Right lobe of liver (tissue), 6 donors: ENCODE data around the gene GLT1D1. TPM values are rescaled to one million over a fixed set of nuclear protein-coding genes. Genes with fewer than 3 reads are reported as not detected.
A peak's percentile ranks its signal among the peaks of the same experiment; 100 is the strongest.

Source experiments
- ATAC-seq, 4 donors: fragments of 200-7000 bp; cut with Tn5 transposase; one replicate each; pipeline ENCODE4 v1.9.1; 2020; ENCODE audit warnings: mild to moderate bottlenecking in 4 of 4, moderate library complexity in 4 of 4
- DNase-seq, 3 donors: peaks; one replicate each; pipeline ENCODE4 v3.0.0-alpha.2; 2020
- H3K27ac ChIP-seq, 3 donors: fragments of 200-600 bp; one replicate each; pipeline ENCODE4 v1.8.0; 2022
- H3K27me3 ChIP-seq, 2 donors: fragments of 200-600 bp; one replicate each; pipeline ENCODE4 v1.8.0; 2022
- H3K36me3 ChIP-seq, 4 donors: fragments of 200-600 bp; sonication (generic) in 1 of 4; one replicate each; pipeline versions ENCODE4 v1.5.1 to v1.8.0; 2017 to 2022; ENCODE audit warnings: control low read depth in 1 of 4
- H3K4me1 ChIP-seq, 4 donors: fragments of 200-600 bp; sonication (generic) in 1 of 4; one replicate each; pipeline versions ENCODE4 v1.5.1 to v1.8.0; 2017 to 2022; ENCODE audit warnings: control low read depth in 1 of 4
- H3K4me3 ChIP-seq, 3 donors: fragments of 200-600 bp; one replicate each; pipeline ENCODE4 v1.8.0; 2022
- H3K9me3 ChIP-seq, 4 donors: fragments of 200-600 bp; sonication (generic) in 1 of 4; one replicate each; pipeline versions ENCODE4 v1.5.1 to v1.8.0; 2017 to 2022; ENCODE audit warnings: control low read depth in 1 of 4
- CTCF ChIP-seq, 4 donors: fragments of 200-600 bp in 3 of 4; fragments of 450-650 bp in 1 of 4; IDR thresholded peaks; one replicate each; pipeline versions ENCODE4 v1.5.1 to v1.8.0; 2016 to 2022; ENCODE audit warnings: antibody characterized with exemption in 4 of 4, mild to moderate bottlenecking in 2 of 4
- POLR2A ChIP-seq: fragments of 450-650 bp; IDR thresholded peaks from one replicate; pipeline ENCODE4 v1.6.1; 2017; ENCODE audit warnings: antibody characterized with exemption, mild to moderate bottlenecking
- WGBS: methylation state at CpG from one replicate; pipeline ENCODE4 v1.1.6; 2018; ENCODE audit warnings: low coverage, low lambda C conversion rate; ENCODE audit not compliant: insufficient coverage; ENCODE audit errors: missing lambda C conversion rate; 5-methylcytosine and 5-hydroxymethylcytosine counted together
- intact Hi-C, 2 donors: fragments of 100-400 bp; cut with DNase I; formaldehyde crosslinking; loops; one replicate each; pipeline versions ENCODE4 v1.11.2 to v1.14.1; 2022
- total RNA-seq, 6 experiments: library from RNA; depleted of rRNA in 2 of 6; stranded (reverse); fragments of >200 nt in 2 of 6; fragmentation: NEBNext Ultra II Directional in 3 of 6; extraction: Animal tissue kit (Norgen Biotek cat#: 25700) in 3 of 6; gene quantifications; one replicate each; pipeline versions ENCODE4 v1.1.0 to v1.2.4, GENCODE V29; 2016 to 2023
- donor health status: DM: no; HTN: yes; CAD: no.
- donor health status: DM: no; HTN: no; CAD: no.
- donor health status: DM: no; HTN: no; CAD: no.
- donor health status: DM: no; HTN: yes; CAD: no.
- donor health status: DM: no; HTN: yes; CAD: no.

Gene GLT1D1
- total RNA-seq, 6 experiments from 2014 or later: 14.9 to 21.9 (median 20.2) TPM

- TF ChIP-seq CTCF (IDR thresholded peaks at IDR 0.05) (no peak), POLR2A (no peak)
- Histone ChIP-seq H3K4me3 (no peak overlapping the region), H3K4me1 (peaks cover 0 to 35% (median 11%) of the 10 kb centered on the region in 4 donors), H3K9me3 (no peaks in the 10 kb centered on the region), H3K27me3 (no peaks in the 10 kb centered on the region), H3K27ac (peak overlapping the region in 1 of 3 donors; percentile 31), H3K36me3 (peaks cover 0 to 22% (median 4%) of the 10 kb centered on the region in 4 donors)
- 98% methylated on average over 8 of the region's 10 CpGs for WGBS
- ATAC-seq: no peak
- peak in 1 of 3 donors; percentile 31 for DNase-seq
- intact Hi-C loops: no loop called here
Observed at GRCh38 chr12:128813392-128813791, 39.9 kb upstream of the GLT1D1 start.

- intact Hi-C loops: no loop called here
- peak overlapping the region in 1 of 3 donors; percentile 31 for H3K27ac ChIP-seq
- H3K9me3 ChIP-seq: no peaks in the 10 kb centered on the region
- ATAC-seq (peak in 1 of 4 donors; percentile 29), DNase-seq (peak in 1 of 3 donors; percentile 34)
- H3K27me3 ChIP-seq: no peaks in the 10 kb centered on the region
- H3K4me3 ChIP-seq: no peak overlapping the region
- peaks cover 0 to 39% (median 12%) of the 10 kb centered on the region in 4 donors for H3K4me1 ChIP-seq
- peaks cover 0 to 17% (median 1%) of the 10 kb centered on the region in 4 donors for H3K36me3 ChIP-seq
- no peak for TF ChIP-seq POLR2A
- no peak for TF ChIP-seq CTCF (IDR thresholded peaks at IDR 0.05)
- WGBS: 78% methylated on average over 8 of the region's 10 CpGs
Observed at GRCh38 chr12:128813883-128814282, 39.4 kb upstream of the GLT1D1 start.

- H3K27me3 ChIP-seq: no peaks in the 10 kb centered on the region
- 95% methylated on average over 21 of the region's 25 CpGs for WGBS
- intact Hi-C loops: loop anchor here in 1 of 2 donors (5.0 kb wide), 1 partner anchor 93 kb away; no protein-coding TSS in a partner anchor
- ATAC-seq: no peak
- H3K9me3 ChIP-seq: no peaks in the 10 kb centered on the region
- H3K4me1 ChIP-seq: peaks cover 0 to 40% (median 12%) of the 10 kb centered on the region in 4 donors
- TF ChIP-seq CTCF (IDR thresholded peaks at IDR 0.05) (no peak), POLR2A (no peak)
- peaks cover 0 to 9% (median 0%) of the 10 kb centered on the region in 4 donors for H3K36me3 ChIP-seq
- H3K4me3 ChIP-seq: no peak overlapping the region
- H3K27ac ChIP-seq: no peak overlapping the region
- DNase-seq: peak in 1 of 3 donors; percentile 39
Observed at GRCh38 chr12:128814411-128815261, 38.6 kb upstream of the GLT1D1 start.

GRCh38 chr12:128815779-128816642, 37.3 kb upstream of the GLT1D1 start:
- H3K4me1 ChIP-seq: peaks cover 0 to 26% (median 6%) of the 10 kb centered on the region in 4 donors
- DNase-seq (peak in 1 of 3 donors; percentile 23), ATAC-seq (no peak)
- H3K27me3 ChIP-seq: no peaks in the 10 kb centered on the region
- H3K9me3 ChIP-seq: no peaks in the 10 kb centered on the region
- peak overlapping the region; percentile 7 to 90 (median 89) for H3K27ac ChIP-seq
- WGBS: 78% methylated on average over 6 of the region's 7 CpGs
- TF ChIP-seq POLR2A (no peak), CTCF (IDR thresholded peaks at IDR 0.05) (no peak)
- H3K36me3 ChIP-seq: peaks cover 0 to 8% (median 0%) of the 10 kb centered on the region in 4 donors
- no peak overlapping the region for H3K4me3 ChIP-seq
- intact Hi-C loops: loop anchor here in 1 of 2 donors (5.0 kb wide), 1 partner anchor 91 kb away; no protein-coding TSS in a partner anchor
